ENCODE data around the gene SLC22A1.
"Not testable (repeated sequence)": the region's sequence is repeated elsewhere in the genome, so short reads cannot be mapped to it uniquely, and the experiment has no call there.

Gene SLC22A1

DNA sequence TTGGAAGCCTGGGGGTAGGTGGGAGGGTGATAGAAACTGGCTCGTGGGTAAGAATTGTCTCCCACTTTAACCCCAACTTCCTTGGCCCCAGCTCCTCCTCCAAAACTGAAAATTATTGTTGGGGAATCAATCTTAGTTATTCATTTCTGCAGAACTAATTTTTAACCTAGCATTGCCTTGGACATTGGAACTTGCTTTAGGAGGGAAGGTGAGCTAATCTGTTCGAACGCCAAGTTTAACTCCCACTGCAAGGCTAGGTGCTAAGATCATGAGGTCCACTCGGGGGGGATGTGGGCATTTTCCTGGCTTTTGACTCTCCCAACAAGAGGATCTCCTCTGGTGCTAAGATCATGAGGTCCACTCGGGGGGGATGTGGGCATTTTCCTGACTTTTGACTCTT is 3.5 kb downstream of the SLC22A1 start:
- not testable (repeated sequence) for DNase-seq

DNA sequence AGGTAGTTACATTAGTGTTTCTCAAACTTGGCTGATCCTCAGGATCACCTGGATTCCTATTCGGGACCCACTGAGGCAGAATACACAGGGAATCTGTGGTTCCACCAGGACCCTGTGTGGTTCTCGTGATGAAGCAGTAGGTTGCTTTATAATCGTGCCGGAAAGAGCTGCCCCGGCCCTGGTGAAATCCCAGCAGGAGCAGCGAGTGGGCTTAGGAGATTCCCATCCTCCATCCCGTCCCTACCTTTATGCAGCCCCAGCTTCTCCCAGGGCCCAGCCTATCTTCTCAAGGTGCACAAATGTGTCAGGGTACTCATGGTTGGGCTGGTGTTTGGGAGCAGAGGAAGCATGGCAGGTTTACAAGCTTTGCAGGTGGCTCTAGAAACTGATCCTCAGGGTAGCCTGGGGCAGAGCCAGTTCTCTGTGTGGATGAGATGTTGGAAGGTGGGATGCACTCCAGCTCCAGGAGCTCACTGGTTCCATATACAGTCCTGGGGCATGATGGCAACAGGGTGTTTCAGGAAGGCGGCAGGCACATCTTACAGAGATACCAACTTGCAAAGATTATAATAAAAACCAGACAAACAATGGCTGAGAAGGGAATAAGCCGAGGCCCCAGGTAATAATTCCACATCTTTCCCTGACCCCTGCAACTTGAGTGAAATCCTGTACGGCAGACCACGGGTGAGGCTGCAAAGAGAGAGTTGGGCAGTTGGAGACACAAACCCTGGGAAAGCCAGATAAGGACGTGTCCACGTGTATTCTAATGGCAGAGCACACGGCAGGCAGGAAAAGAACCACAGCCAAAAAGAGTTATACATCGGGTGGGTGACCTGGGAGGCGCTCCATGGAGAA is 5.9 kb downstream of the SLC22A1 start:
- no peak for DNase-seq

DNA sequence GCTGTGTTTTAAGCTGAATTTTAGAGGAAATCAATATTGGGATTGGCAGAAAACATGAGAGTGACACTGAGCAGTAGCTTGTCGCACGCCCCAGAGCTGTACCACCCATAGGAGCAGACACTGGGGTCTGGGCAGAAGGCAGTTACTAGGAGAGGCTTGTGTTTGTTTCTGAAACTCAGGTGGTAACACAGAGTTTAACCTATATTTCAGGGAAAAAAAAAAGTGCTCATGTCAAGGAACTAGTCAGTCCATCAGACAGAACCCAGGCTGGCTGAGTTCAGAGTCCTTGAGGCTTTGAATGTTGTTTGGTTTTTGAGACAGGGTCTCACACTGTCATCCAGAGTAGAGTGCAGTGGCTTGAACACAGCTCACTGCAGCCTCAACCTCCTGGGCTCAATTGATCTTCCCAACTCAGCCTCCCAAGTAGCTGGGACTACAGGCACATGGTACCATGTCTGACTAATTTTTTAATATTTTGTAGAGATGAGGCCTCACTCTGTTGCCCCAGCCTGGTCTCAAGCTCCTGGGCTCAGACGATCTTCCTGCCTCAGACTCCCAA is 6.6 kb downstream of the SLC22A1 start:
- no peak for DNase-seq

DNA sequence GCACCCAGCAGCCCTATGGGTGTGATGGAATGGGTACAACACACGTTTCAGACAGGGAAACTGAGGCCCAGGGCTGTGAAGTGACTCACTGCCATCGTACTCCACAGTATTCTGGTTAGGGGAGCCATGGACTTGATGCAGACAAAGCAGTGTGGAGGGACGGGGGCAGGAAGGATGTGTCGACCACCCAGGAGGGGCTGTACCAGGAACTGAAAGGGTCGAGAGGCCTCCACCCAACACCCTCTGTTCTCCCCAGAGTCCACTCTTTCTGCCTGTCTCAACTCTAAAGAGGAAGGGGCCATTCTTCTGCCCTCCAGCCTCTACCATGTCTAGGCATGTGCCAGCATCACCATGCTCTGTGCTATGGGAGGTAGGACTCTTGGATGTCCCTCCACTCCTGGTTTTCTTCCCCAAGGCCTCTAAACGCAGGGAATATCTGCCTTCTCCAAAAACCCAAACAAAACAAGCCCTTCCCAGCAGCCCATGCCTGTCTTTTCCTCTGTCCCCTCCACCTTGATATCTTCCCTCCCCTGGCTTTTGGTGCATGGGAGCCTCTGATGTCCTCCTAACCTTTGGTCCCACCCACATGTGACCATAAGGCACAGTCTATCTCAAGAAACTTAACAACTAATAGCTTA is 7.4 kb downstream of the SLC22A1 start:
- no peak for DNase-seq

DNA sequence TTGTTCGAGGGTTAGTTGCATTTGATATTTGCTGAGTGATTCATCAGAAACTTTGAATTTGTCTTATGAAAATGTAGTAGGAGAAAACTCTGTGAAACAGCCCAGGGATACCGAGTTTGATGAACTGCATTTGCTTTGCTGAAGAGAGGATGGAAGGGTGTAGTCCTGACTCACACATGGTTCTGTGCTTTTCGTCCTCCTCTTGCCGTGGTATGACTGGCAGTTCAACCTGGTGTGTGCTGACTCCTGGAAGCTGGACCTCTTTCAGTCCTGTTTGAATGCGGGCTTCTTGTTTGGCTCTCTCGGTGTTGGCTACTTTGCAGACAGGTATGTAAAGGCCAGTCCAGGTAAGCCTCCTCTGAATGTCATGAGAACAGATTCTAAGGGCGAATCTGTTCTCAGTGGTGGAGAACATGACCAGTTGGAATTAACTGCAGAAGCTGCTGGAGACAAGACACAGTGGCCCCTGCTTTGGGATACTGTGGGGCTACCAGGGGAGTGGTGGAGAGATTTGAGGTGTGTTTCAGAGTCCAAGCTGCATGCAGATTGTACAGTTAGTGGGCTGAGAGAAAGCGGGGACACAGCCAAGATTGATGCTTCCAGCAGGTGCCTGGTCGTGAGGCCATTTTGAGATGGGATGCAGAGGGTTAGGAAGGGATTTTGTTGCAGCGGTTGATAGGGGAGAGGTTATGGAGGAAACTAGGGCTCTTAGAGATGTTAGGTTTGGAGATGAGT is 8.4 kb downstream of the SLC22A1 start:
- DNase-seq: no peak

GRCh38 chr6:160130729-160131484 is 9.3 kb downstream of the SLC22A1 start:
- no peak for DNase-seq

- no peak for DNase-seq
These were observed 10.2 kb downstream of the SLC22A1 start for GRCh38 chr6:160131636-160132296.

- DNase-seq: no peak
These were observed 10.7 kb downstream of the SLC22A1 start for GRCh38 chr6:160132297-160132637.

DNA sequence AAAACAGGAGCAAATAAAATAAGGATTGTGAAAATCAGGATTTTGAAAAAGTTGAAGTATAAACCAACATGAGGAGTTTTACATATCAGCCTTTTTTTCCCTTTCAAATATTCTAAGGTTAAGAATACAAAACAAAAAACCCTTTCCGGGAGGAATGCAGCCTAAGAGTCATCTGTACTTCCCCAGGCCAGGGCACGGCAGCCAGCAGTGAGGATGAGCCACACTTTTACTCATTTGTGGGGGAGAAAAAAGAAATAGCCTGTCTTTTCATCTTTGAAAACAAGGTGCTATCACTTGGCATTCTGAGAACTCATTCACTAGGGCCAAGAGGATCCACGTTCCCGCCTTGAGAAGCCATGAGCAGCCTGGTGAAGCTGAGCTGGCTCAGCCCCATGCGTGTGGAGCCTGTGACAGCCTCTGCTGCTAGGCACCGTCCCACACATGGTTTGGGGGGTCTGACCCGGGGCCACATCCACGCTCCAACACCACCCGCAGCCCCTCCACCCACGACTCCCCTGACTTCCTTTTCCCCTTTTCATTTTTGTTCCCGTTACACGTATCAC is 11.2 kb downstream of the SLC22A1 start:
- DNase-seq: peak; percentile 63

DNA sequence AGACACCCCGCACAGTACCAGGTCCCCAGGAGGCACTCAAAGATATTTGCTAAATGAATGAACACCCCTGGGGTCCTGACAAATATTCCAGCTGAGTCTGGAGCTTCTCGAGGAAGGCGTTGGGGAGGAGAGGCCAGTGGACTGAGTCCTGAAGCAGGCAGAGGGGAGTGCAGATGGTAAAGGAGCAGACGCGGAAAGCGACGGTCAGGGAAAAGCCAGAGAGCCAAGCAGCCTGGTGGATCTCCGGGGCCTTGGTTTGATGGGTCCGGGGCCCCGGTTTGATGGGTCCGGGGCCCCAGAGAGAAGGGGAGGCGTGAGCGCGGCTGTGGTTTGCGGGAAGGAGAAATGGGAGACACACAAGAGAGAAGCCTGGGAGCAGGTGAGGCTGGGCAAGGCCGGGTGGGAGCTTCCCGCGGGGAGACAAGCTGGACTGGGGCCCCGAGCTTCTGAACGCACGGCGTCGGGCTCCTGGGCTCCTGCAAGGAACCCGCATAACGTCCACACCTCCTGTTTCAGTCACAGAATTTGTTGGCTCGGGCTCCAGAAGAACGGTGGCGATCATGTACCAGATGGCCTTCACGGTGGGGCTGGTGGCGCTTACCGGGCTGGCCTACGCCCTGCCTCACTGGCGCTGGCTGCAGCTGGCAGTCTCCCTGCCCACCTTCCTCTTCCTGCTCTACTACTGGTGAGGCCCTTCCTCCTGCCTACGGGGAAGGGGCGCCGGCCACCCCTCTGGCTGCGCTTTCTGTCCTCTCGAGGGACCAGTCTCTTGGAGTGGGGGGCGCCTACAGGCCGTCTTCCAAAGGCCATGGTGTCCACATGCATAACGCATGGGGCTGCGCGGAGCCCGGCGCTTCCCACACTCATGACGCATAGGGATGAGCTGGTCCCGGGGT is 12.1 kb downstream of the SLC22A1 start:
- no peak for DNase-seq

DNA sequence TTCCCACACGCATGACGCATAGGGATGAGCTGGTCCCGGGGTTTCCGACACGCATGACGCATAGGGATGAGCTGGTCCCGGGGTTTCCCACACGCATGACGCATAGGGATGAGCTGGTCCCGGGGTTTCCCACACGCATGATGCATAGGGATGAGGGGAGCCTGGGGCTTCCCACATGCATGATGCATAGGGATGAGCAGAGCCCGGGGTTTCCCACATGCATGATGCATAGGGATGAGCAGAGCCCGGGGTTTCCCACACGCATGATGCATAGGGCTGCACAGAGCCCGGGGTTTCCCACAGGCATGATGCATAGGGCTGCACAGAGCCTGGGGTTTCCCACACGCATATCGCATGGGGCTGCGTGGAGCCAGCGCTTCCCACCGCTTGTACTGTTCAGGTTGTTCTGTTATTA is 12.7 kb downstream of the SLC22A1 start:
- DNase-seq: not testable (repeated sequence)

DNA sequence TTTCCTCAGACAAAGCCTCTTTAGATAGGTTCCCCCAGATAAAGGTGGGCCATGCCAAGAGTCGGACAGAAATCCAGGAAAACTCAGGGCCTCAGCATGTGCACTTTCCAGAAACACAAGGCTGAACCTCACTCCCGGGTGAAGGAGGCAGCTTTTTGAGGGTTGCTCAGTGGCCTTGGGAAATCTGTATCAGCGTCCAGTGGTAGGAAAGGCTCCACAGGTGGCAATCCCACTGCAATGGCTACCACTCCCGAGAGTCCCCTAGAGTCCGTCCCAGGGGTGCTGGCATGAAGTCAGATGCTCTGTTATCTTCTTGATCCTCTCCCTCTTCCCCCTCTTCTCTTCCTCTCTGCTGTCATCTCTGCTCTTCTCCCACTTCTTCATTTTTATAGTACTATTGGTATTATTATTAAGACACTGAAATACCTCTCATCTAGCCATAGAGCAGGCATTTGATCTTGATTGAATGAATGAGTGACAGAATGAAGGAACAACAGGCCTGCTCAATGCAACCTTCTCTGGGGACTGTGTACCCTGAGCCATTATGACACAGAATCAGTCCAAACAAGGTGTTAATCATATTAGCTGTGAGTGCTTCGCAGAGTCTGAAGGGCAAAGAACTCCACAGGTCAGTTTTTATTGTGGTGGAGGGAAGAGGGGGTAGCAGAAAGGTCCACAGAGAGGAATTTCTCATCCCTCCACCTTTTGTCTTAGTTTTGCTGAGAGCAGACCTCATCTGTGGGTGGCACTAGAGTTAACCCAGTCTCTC is 13.3 kb downstream of the SLC22A1 start:
- DNase-seq: no peak

- no peak for DNase-seq
These were observed 14.5 kb downstream of the SLC22A1 start for GRCh38 chr6:160135907-160136655.

- no peak for DNase-seq
These were observed 15.7 kb downstream of the SLC22A1 start for GRCh38 chr6:160137130-160137988.

- peak; percentile 83 for DNase-seq
These were observed 16.6 kb downstream of the SLC22A1 start for GRCh38 chr6:160137989-160138835.

GRCh38 chr6:160138839-160139419 is 17.3 kb downstream of the SLC22A1 start:
- no peak for DNase-seq

DNA sequence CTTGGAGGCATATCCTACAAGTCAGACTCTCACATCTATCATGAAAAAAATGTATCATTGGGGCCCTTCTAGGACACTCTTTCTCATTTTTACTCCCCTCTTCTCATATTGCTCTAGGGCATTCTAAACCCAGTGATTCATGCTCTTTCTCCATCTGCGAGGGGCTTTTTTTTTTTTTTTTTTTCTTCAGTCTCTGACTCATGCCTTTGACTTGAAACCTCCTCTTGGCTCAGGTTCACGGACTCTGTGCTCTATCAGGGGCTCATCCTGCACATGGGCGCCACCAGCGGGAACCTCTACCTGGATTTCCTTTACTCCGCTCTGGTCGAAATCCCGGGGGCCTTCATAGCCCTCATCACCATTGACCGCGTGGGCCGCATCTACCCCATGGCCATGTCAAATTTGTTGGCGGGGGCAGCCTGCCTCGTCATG is 17.8 kb downstream of the SLC22A1 start:
- peak; percentile 80 for DNase-seq
